Skin epidermis (tissue), 12 donors: Measurements from ENCODE around the gene CALD1.

ENCODE experiments used
- H3K27ac ChIP-seq, 21 experiments: fragments of 200-600 bp; sonication (generic) in 11 of 21; one replicate each; pipeline ENCODE4 v1.5.0; 2020; ENCODE audit warnings: mild to moderate bottlenecking in 3 of 21, inconsistent platforms in 2 of 21, moderate library complexity in 2 of 21
- H3K4me3 ChIP-seq, 7 experiments: fragments of 200-600 bp; sonication (generic) in 2 of 7; one replicate each; pipeline ENCODE4 v1.5.0; 2020; ENCODE audit warnings: inconsistent platforms in 2 of 7, mild to moderate bottlenecking in 2 of 7, moderate library complexity in 1 of 7

The CALD1 gene

DNA sequence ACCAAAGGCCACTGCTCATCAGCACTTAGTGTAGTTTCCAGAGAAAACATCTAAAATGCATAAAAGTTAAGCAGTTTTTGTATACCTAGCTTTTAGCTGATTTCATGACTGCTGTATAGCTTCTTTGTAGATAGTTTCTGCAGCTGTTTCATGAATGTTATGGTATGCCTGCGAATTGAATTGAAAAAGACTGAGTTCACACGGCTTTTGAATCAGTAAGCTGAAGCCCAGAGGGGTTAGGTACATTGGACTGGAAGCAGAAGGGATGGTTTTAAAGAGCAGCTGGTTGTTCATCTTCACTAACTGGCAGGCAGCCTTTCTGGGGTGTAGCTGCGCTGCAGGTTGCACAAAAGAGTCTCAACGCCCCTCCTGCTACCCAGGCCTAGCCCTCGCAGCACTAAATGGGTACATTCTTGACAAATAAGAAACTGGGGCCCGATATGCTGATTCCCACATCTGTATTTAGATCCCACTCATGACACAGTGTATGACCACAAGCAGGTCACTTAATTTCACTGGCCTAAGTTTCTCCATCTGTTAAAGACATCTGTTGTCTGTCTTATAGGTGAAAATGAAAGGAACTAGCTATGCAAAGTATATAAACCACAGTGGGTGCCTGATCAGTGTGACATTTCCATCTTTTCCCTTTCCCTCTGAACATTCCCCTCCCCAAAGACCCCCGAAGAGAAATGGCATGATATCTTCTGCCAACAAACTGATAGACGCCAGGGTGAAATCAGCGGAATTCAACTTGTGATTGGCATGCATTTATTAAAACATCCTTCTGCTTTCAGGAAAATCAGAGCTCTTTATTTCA, 120.9 kb downstream of the CALD1 start:
- H3K27ac ChIP-seq: peak overlapping the region in 2 of 21 experiments; percentile 8 to 43
- no peak overlapping the region for H3K4me3 ChIP-seq

DNA sequence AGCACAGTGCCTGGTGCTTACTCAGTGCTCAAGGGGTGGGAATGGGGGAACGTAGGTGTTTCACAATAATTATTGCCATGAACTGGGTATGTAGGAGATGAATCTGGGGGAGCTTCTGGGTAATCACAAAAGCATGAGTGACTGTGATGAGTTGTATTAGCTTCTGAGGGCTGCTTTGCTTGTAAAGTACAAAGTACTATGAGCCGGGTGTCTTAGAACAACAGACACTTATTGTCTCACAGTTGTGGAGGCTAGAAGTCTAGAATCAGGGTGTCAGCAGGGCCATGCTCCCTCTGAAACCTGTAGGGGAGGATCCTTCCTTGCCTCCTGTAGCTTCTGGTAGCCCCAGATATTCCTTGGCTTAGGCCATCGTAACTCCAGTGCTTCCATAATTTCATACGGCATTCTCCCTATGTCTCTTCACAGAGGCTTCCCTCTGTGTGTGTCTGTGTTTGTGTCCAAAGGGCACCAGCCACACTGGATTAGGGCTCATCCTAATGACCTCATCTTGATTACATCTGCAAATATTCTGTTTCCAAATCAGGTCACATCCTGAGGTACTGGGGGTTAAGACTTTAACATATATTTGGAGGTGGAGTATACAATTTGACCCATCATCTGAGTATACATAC, 122.1 kb downstream of the CALD1 start:
- H3K4me3 ChIP-seq: no peak overlapping the region

DNA sequence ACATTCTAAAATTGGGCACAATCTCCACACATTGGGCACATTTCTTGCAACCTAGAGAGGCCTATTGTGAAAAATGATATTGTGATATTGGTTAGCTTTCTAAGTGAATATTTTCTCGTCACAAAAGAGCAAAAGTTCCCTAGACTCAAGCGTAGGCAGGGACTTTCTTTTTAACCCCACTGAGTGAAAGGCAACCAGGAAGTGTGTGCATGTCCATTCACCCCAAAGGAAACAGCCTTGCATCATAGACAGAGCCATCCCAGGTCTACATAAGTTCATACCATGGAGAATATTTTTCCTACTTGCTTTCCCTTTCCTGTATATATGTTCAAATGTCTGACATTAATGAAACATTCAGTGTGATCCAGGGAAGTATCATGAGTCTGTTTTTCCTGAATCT, 122.6 kb downstream of the CALD1 start:
- peak overlapping the region in 2 of 21 experiments; percentile 4 to 34 for H3K27ac ChIP-seq

More for the DNA sequence above, 122.1 kb downstream of the CALD1 start:
- no peak overlapping the region for H3K27ac ChIP-seq

DNA sequence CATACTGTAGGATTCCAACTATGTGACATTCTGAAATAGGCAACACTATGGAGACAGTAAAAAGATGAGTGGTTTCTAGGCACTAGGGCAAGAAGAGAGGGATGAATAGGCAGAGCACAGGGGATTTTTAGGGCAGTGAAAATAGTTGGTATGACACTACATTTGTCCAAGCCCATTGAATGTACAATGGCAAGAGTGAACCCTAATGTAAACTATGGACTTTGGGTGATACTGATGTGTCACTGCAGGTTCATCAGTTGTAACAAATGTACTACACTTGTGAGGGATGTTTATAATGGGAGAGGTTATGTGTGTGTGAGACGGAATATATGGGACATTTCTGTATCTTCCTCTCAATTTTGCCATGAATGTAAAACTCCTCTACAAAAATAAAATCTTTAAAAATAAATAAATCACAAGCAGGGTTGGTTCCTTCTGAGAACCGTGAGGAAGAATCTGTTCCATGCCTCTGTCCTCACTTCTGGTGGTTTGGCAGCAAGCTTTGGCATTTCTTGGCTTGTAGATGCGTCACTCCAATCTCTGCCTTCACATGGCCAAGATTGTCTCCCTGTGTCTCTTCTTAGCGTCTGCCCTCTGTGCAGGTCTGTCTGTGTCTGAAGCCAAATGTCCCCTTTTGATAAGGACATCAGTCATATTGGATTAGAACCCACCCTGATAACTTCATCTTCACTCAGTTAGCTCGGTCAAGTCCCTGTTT, 123.8 kb downstream of the CALD1 start:
- Histone ChIP-seq H3K27ac (peak overlapping the region in 3 of 21 experiments; percentile 18 to 48 (median 40)), H3K4me3 (no peak overlapping the region)

More for the DNA sequence above, 122.6 kb downstream of the CALD1 start:
- no peak overlapping the region for H3K4me3 ChIP-seq

DNA sequence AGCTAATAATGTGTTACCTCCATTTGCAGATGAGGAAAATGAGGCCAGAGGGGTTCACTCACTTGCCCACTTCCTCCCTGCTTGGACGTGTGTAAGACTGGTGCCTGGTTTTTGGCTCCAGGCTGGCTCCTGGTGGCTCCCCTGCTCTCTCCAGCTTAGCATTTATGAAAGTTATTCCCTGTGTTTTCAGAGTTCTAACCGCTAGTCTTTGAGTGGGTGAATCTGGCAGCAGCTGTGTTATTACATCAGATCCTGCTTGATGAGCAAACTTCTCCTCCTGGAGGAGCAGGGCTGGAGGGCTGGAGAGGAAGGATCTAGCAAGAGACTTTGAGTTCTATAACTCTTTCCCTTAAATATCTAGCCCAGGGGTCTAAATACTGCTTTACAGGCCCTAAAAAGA, 125.9 kb downstream of the CALD1 start:
- Histone ChIP-seq H3K4me3 (no peak overlapping the region), H3K27ac (peak overlapping the region in 7 of 21 experiments; percentile 5 to 55 (median 38))

DNA sequence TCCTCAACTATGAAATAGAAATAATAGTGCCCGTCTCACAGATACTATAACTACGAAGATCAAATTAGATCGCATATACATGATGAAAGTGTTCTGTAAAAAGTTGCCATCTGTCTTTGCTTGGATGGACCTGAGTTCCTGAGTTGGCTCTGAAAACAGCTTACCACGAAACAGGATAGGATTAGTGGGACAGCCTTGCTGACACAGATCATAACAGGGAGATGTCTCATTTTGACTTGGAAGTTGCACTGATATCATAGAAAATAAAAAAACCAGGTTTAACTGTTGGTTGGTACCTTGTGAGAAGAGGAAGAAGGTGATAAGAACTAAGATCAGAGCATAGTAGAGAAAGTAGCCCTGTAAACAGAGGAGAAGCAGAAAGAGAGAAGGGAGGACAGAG, 127.6 kb downstream of the CALD1 start:
- Histone ChIP-seq H3K27ac (peak overlapping the region in 6 of 21 experiments; percentile 4 to 68 (median 46)), H3K4me3 (no peak overlapping the region)

DNA sequence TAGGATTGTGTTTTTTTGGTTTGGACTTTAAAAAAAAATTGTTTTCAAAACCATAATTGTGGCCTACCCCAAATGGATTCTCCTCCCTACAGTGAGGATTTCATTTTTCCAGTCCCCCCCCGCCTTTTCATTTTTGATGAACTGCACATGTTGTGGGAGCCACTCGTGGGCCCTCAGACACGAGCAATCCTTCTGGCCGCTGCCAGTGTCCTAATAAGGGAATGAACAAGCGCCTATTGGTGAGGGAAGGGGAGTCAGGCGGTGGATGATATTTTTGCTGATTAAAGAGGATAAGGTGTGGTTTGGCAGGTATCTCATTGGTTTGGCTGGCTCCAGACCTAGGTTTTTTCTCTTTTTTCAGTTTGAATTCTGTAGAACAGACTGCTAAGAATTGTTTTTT, 128.2 kb downstream of the CALD1 start:
- Histone ChIP-seq H3K27ac (peak overlapping the region in 3 of 21 experiments; percentile 13 to 68 (median 62)), H3K4me3 (no peak overlapping the region)

DNA sequence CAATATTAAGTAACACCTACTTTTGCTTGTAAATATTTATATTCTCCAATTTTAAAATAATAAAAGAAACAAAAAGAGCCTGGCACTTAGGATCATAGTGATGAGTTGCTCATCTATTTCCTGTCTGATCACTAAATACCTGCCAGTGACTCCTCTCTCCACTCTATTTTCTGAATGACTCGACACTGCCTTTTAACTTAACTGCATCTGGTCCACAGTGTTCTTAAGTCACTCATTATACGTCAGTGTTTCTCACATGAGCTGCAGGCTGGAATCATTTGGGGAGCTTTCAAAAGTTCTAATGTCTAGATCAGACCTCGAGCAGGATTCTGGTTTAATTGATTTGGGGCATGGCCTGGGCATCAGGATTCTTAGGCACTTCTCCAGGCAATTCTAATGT, 128.9 kb downstream of the CALD1 start:
- H3K27ac ChIP-seq: peak overlapping the region in 2 of 21 experiments; percentile 1 to 13
- no peak overlapping the region for H3K4me3 ChIP-seq

DNA sequence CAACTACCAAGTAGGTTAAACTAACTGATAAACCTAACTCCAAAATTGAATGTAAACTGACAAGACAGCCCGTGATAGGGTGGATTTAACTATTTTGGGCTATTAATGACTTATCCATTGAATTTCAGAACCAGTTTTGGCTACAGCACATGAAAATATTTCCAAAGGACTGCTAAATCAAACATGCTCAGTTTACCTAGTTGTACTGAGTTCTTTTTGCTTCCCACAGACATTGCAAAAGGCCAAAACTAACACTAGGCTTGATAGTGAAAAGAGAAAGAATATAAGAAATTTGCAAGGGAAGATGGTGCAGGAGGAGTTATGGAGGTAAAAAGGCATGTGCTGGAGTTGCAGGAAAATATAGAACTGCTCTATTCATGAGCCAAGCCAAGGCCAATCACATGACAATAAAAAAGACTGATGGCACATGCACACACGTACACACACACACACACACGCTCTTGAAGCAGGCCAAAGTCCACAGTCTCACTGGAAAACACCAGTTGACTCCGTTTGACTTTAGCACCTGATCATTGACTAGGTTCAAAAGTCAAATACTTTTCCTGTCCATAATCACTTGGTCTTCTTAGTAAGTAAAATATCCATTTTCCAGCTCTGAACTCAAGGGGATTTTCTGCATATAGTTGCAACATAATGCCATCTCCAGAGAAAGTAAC, 130.9 kb downstream of the CALD1 start:
- Histone ChIP-seq H3K27ac (no peak overlapping the region), H3K4me3 (no peak overlapping the region)

DNA sequence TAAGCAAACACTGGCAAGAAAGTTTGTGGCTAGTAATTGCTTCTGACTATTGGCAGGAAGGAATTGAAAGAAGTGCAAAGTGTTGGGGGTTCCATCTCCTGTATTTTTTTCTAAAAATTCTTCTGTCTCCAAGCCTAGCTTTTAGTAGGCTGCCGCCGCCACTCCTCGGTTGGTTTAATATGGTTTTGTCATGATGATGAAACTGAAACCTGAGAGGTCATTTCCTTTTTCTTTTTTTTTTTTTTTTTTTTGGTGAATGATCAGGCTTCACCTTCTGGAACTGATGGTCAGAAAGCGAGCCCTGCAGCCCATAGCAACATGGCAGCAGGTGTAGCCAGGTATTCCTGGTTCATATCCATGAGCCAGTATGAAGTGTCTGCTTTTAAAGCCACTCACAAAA, 131.5 kb downstream of the CALD1 start:
- H3K4me3 ChIP-seq: no peak overlapping the region
- H3K27ac ChIP-seq: no peak overlapping the region

DNA sequence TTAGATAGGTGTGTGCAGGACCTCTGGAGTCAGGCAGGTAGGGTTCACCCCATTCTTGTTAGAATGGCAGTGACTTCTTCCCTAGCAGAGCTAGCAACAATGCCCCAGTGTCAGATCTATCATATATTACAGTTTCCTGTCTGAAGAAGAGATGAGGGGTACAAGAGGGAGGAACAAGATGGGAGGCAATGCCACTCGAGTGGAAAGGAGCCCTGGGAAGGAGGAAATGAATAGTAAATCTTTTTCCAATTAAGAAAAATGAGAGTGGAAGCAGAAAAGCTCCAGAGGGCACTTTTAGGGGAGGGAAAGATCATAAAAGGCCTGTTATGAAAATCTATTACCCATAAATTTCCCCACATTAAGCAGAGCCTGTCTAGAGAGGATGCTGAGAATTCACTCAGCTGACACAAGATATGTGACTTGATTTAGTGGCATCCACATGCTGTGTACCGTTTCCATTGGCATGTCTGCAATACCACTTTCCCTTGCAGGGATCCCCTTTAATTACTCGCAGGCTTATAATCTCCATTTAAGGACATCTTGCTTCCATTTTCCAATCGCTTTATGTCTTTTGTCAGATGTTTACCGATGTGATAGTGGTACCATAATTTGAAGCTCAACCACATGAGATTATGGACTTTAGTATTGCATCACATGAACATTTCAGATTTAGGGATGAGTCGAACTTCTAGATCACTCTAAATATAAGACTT, 136.9 kb downstream of the CALD1 start:
- H3K4me3 ChIP-seq: no peak overlapping the region
- H3K27ac ChIP-seq: no peak overlapping the region

DNA sequence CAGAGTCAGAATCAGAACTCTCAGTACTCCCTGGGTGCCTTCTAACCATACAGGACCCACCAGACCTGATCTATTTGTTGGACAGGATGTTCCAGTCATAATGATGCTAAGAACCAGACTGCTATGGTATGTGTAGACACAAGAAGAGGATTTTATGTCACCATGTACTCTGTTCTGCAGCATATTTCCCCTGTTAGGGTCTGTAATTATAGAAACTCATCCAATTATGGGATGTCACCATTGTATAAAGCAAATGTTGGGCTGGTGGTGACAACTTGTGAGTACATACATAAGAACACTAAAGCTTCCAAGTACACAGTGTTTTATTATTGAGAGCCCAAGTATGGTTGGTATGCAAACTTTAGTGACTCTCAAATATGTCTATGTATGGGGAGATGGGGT, 139.8 kb downstream of the CALD1 start:
- peak overlapping the region in 3 of 21 experiments; percentile 22 to 59 (median 33) for H3K27ac ChIP-seq
- no peak overlapping the region for H3K4me3 ChIP-seq

DNA sequence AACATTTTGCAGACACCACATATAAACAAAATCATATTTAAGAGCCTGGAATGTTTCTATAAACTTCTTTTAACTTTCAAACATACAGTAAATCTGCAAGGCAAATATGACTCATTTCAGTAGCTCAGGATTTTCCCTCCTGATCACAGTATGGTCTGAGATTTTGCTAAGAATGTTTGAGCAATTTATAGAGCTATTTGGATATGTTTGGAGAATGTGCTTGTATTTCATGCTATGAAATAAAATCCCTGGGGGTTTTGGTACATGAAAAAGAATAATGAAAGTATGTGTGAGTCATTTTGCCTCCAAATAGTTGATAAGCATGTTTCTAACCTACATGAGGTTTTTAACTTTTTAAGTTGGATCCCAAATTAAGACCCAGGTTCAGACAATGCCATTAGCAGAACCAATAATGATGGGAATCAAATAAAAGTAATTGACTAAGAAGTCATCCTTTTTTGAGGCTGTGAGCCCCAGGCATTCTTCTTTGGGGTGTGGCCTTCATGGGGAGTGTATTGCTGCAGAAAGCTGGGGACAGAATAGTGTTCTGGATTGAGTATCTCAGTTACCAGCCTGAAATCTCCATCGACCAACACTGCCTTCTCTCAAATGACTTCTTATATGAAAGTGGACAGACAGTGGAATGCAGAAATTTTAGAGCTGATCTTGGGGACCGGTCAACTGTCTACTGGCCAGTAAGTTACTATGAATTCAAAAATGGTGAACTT, 140.8 kb downstream of the CALD1 start:
- Histone ChIP-seq H3K4me3 (no peak overlapping the region), H3K27ac (peak overlapping the region in 3 of 21 experiments; percentile 31 to 60 (median 45))

DNA sequence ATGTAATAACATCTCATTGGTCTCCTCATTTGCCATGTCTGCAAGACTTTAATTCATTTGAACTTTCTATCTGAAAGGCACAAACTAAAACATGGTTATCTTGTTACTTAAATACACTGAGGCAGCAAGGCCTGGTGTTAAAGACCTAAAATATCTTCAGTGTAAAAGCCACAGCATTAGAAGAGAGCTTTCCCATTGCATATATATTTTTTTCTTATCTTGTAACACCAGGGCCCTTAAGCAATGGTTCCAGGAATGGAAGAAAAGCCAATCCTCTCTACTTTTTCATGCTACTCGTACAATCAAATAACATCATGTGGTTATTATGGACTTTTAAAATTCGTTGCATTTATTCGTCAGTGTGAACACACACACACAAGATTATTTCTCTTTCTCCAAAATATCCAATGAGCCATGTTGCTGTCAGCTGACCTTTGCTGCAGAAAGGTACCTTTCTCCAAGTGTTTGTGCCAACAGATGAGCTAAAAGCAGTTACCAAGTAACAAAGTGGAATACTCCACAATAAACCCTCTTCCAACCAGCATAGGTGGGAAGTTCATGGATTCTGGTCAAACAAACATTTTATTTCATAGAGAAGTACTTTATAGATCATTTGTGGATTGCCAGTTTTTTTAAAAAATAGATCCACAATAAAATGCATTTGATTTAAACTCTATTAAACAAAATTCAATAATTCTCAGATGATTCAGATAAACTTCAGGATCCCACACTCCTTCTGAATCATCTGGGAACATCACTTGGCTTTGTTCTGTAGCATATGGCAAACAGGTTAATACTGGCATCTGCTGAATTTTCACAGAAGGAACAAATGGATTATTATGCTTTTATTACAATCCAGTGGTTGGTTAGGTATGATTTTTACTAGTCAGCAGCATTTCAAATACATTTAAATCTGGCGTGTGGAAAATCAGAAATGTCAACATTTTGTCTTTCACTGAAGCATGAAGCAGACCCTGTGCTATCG, 143.6 kb downstream of the CALD1 start:
- peak overlapping the region in 1 of 21 experiments; percentile 6 for H3K27ac ChIP-seq

DNA sequence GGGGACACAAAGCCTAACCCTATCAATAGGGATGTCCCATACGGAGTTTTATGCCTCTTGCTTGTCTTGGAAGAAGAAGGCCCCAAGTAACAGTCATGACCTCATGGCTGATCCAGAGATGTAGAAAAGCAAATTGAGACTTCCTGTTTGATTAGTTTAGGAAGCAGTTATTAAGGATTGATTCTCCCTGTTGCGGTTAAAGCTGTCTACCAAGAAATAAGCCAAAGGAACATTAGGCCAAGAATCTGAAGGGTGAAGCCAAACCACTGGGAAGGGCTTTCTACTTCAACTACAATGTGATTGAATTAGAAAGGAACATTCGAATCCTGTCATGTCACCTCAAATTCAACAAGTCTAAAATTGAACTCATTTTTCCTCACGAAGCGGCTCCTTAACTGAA, 146.3 kb downstream of the CALD1 start:
- Histone ChIP-seq H3K4me3 (no peak overlapping the region), H3K27ac (peak overlapping the region in 1 of 21 experiments; percentile 11)

More for the DNA sequence above, 143.6 kb downstream of the CALD1 start:
- no peak overlapping the region for H3K4me3 ChIP-seq

DNA sequence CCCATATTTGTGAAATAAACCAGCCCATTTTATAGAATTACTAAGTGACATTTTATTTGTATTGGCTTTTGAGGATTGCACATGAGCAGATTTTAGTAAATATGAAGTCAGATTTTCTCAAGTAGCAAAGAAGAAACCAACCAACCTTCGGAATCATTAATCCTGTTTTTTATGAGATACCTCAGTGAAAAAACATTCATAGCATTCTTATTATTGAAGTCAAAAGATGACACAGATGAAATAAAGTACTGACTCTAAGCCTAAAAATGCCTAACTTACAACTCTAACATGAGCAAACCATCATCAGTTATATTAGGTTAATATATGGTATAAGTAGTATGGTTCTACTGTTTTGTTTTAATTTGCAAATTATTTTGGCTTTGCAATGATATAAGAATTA, 147.0 kb downstream of the CALD1 start:
- no peak overlapping the region for H3K4me3 ChIP-seq
- peak overlapping the region in 1 of 21 experiments; percentile 11 for H3K27ac ChIP-seq

DNA sequence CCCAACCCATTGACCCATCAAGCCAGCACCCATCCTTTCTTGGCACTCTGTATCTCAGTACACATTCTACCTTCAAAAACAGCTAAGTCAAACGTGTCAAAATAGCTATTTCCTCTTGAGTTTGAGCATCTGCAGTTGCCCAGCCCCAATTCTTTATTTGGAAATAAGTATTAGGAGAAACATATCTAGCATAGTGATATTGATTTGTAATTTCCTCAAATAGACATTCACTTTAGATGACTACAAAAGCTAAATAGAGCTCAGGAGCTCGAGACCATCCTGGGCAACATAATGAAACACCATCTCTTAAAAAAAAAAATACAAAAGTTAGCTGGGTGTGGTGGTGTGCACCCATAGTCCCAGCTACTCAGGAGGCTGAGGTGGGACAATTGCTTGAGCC, 147.6 kb downstream of the CALD1 start:
- no peak overlapping the region for H3K4me3 ChIP-seq
- H3K27ac ChIP-seq: no peak overlapping the region
